Gastrocnemius medialis (tissue), 4 donors: ENCODE data around the gene PLPP4.

Source experiments
- POLR2A ChIP-seq, 2 donors: fragments of 450-650 bp; IDR thresholded peaks; one replicate each; pipeline ENCODE4 v1.6.1; 2017; ENCODE audit warnings: antibody characterized with exemption in 2 of 2, mild to moderate bottlenecking in 2 of 2, moderate library complexity in 2 of 2
- TF ChIP-seq, protein P1 (sequence below), 5 experiments: fragments of 450-650 bp in 3 of 5; fragments of 200-600 bp in 2 of 5; sonication (generic) in 2 of 5; IDR thresholded peaks in 4 of 5; conservative IDR thresholded peaks in 1 of 5; 1 replicate in 4 of 5; 2 replicates in 1 of 5; pipeline ENCODE4 v1.5.1; 2016 to 2019; ENCODE audit warnings: antibody characterized with exemption in 5 of 5, mild to moderate bottlenecking in 3 of 5, moderate library complexity in 3 of 5

DNA sequence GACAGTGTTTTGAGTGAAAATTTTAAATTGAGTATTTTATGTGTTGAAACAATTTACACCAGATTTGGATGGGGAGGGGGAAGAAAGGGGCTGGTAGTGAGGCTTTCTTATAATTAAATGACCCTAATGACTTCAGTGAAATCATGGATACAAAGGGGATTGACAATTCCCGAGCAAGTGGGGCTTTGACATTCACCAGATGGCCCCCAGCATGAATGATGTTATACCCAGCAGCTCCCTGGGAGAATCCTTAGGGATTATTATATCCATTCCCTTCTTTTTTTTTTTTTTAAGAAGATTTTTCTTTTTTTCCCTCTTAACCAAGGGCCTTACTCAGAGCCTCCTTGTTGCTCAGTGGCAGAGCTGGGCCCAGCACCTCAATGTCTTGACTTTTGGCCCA, 17.9 kb downstream of the PLPP4 start:
- TF ChIP-seq, protein P1, sequence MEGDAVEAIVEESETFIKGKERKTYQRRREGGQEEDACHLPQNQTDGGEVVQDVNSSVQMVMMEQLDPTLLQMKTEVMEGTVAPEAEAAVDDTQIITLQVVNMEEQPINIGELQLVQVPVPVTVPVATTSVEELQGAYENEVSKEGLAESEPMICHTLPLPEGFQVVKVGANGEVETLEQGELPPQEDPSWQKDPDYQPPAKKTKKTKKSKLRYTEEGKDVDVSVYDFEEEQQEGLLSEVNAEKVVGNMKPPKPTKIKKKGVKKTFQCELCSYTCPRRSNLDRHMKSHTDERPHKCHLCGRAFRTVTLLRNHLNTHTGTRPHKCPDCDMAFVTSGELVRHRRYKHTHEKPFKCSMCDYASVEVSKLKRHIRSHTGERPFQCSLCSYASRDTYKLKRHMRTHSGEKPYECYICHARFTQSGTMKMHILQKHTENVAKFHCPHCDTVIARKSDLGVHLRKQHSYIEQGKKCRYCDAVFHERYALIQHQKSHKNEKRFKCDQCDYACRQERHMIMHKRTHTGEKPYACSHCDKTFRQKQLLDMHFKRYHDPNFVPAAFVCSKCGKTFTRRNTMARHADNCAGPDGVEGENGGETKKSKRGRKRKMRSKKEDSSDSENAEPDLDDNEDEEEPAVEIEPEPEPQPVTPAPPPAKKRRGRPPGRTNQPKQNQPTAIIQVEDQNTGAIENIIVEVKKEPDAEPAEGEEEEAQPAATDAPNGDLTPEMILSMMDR (IDR thresholded peaks at IDR 0.05 in 4 of 5, conservative IDR thresholded peaks at IDR 0.05 in 1 of 5): no peak
- TF ChIP-seq POLR2A (IDR thresholded peaks at IDR 0.05): no peak
